SW480 (cell line): Measurements from ENCODE around the gene SRRM4.

ENCODE experiments used
- DNase-seq: peaks from one replicate; pipeline ENCODE4 v3.0.0-alpha.2; 2016; ENCODE audit warnings: low spot score

Gene SRRM4

DNA sequence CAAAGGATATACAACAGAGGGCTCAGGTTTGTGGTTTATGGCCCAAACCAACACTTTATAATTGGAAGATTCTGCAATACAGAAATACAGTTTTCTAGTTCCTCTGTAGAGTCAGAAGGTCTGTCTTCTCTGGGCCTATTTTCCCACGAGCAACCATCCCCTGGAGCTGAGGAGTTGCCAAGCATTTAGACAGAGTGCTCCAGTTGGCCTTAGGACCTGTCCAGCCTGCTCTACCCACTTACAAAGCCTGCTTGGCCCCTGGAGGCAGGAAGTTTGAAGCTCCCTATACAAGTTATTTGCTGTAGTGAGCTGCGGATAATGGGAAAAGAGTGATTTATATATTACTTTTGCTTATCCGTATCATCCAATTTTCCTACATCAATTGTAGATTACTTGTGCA lies 136.6 kb downstream of the SRRM4 start:
- DNase-seq = no peak

DNA sequence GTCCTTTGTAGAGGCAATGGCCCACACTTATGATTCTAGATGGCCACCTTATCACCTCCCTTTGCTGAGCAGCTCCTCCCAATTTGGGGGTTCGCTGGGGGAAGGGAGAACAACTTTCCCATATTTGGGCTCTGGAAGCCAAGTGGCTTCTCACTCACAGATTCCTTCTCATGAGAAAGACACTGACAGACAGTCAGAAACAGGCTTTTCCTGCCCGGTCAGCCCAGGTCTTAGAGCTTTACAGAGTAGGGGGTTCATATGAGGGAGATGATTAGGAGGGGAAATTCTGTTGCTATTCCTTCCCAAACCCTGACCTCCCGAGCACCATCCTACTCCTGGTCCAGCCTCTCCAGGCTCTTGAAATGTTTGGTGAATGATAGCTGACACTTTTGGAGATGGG lies 137.3 kb downstream of the SRRM4 start:
- no peak for DNase-seq

GRCh38 chr12:119122047-119122446 lies 140.7 kb downstream of the SRRM4 start:
- no peak for DNase-seq

GRCh38 chr12:119122751-119123150 lies 141.4 kb downstream of the SRRM4 start:
- no peak for DNase-seq

DNA sequence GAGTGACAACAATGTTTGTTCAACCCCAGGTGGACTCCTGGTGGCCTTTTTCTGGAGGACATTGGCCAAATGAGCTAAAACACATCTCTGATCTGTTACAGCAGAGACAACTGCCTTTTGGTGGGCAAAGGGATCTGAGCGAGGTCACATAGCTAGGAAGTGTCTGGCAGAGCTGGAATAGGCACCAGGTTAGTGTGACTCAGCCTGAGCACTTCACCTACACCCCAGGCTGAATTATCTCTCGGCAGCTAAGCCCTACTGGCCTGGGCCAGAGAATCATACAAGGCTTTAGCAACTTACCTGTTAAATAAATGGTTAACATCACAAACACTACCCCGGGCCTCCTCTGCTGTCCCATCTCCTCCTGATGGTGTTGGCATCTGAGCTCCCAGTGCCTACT lies 147.2 kb downstream of the SRRM4 start:
- no peak for DNase-seq

DNA sequence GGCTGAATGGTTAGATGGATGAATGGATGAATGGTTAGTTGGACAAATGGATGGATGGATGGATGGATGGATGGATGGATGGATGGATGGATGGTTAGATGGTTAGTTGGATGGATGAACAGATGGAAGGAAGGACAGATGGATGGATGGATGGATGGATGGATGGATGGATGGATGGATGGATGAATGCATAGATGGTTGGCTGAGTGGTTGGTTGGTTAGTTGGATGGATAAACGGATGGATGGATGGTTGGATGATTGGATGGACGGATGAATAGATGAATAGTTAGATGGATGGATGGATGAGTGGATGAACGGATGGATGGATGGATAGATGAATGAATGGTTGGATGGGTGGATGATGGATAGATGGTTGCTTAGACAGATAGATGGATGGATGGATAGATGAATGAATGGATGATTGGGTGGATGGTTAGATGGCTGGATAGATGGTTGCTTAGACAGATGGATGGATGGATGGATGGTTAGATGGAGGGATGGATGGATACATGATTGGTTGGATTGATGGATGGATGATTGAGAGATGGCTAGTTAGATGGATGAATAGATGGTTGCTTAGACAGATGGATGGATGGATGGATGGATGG lies 148.6 kb downstream of the SRRM4 start:
- no peak for DNase-seq

DNA sequence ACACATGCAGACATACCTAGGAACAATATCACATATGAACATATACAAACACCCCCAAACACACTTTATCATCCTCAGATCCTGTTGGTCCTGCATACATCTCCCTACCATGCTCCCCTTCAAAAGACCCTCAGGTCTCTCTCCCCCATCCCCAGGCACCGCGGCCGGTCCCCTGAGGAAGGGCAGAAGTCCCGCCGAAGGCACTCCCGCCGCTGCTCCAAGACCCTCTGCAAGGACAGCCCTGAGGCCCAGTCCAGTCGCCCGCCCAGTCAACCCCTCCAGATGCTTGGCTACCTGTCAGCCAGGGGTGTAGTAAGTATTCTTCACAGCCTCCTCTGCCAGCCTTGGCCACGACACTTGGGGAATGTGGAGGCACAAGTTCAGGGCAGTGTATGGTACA lies 149.2 kb downstream of the SRRM4 start:
- DNase-seq = no peak

DNA sequence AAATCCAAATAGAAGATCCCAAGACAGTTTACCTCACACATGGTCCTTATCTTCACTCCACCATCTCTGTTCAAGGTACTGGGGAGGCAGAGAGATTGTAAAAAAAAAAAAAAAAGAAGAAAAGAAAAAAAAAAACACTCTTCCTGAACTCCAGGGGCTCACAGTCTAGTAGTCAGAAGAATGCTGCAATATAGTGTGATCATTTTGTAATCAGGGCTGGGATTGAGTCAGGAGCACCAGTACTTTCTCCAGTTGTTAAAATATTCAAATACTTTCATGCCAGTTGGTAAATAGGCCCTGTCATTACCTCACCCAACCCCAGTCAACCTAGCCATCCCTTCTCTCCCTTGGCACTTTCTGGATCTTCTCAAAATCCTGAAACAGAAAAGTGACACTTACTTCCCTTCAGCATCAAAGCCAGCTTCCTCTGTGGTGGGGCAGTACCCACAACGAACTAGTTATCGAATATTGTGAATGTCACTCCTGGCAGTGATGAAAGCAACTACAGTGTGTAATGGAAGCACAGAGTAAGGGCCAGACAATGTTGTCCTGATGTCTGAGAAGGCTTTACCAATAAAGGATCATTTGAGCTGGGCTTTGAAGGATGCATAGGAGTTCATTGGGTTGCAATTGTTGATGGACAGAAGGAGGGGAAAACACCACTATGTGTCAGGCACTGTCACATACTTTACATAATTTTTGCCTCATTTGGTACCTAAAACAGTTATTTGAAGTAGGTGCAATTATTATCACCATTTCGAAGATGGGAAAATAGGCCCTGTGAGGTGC lies 153.1 kb downstream of the SRRM4 start:
- DNase-seq = no peak

DNA sequence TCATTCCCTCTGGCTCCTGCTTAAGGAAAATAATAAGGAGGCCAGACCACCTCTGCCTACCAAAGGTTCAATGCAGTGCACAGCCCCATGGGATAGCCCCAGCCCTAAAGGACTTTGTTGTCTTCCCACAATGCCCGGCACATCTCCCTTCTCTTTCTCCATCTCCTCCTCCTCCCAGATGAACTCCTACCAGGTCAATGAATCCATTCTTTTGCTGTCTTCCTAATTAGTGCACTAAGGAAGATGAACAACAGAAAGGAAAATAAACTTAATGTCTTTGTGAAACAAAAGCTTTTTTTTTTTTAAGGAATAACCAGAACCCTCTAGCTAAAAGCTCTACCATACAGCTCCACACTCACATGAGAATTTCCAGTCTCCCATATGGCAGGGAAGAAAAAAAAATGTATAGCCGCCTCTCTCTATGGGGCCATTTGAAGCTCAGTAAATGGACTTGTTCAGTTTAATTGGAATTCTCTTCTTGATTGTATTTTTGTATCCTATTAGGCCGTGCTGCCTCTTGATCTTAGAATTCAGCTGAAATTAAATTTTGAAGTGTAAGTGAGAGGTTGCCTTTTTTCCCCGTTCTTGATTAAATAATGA lies 155.6 kb downstream of the SRRM4 start:
- DNase-seq = no peak

DNA sequence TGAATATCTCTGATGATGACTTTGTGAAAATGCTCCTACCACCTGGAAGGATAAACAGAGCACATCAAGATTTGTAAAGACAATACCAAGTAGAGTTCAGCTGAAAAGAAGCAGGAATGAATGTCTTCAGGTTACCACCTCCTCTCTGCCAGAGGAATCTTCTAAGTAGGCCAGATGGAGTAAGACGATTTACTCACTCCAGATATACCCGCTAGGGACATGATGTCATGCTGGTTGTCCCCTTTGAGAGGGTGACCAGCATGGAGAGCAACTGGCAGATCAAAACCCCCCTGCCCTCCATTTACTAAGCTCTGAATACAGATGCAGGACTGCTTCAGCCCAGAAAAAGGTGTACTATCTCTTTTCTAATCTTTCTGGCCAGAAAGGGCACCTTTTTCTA lies 158.1 kb downstream of the SRRM4 start:
- DNase-seq = no peak

DNA sequence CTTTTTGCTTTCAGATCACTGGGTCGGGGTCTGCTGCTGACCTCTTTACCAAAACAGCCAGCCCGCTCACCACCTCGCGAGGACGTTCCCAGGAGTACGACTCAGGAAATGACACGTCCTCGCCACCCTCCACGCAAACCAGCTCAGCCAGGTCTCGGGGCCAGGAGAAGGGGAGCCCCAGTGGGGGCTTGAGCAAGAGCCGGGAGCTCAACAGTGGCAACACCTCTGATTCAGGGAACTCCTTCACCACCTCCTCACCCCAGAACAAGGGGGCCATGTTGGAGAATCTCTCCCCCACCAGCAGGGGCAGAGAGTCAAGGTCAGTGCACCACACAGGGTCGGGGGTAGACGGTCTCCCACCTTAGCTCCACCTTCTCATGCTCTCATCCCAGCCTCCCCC lies 164.0 kb downstream of the SRRM4 start:
- DNase-seq = no peak

DNA sequence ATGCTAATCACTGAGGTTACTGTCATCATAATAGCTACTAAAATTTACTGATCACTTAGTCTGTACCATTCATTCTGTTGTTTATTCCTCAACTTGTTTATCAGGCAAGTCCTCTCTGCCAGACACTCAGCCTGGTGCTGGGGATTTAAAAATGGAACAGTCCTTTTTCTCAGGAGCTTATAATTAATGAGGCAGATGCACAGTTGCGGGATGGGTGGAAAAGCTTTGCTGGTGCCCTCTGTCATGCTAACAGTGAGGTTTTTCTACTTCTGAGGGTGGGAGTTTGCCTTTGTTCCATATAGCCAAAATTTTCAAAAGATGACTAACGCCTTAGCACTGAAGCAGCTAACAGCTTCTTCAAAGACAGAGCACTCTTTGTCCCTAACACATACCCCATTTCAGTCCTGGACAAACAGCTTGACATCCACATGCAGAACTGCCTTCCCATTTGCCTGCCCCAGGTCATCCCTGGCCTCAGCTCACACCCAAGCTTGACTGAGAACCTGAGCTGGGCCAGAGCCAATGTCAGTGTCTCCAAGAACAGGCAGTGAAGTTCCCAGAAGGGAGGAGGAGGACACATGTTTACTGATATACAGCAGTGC lies 166.6 kb downstream of the SRRM4 start:
- peak; percentile 34 for DNase-seq

GRCh38 chr12:119149270-119149669 lies 167.9 kb downstream of the SRRM4 start:
- DNase-seq = no peak

DNA sequence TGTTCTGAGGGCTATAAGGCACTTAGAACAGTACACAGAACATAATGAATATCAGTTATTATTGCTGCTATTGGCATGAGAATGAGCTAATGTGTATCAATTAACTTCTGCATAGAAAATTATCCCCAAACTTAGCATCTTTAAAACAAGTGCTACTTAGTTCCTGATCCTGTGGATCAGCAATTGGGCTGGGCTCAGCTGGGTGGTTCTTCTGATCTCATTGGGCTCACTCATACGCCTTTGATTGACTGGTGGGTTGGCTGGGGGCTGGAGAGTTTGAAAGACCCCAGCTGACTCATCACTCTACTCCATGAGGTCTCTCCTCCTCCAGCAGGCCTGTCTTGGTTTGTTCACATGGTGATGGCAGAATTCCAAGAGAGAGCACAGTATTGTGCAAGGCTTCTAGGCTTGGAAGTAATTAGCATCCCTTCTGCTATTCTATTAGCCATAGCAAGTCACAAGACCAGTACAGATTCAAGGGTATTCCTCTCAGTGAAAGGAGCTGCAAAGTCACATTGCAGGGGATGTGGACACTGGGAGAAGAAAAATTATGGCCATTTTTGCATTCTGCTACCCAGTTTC lies 170.2 kb downstream of the SRRM4 start:
- no peak for DNase-seq

DNA sequence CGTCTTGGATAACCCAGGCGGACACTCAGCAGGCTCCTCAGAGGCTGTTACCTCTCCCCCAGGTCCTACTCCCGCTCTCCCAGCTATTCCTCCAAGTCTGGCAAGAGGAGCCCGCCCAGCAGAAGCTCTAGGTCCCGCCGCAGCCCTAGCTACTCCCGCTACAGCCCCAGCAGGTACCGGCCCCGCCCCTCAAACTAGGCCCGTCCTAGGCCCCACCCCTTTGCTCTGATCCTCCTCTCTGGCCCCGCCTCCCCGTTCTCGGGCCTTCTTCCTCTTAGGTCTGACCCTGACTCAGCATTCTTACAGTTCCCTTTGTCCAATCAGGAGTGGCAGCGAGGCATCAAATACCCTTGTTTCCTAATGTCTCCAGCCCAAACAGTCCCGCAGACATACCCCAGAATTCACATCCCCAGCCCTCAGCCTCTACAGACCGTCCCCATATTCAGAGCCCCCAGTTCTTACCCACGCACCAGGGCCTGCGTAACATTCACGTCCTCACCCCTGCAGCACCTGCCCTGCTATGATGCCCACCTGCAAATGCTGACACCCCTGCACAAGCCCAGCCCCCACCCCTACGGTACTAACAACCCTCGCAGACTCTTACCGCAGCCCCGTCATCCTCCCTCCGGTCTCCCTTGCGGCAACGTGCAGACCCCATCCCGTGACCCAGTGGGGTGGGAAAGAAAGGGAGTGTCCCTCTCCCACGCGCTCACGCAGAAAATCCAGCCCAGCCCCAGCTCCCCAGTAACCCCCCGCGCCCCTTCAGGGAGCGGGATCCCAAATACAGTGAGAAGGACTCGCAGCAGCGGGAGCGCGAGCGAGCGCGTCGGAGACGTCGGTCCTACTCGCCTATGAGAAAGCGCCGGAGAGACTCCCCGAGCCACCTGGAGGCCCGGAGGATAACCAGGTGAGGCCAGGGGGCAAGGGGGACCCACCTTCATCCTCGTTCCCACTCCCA lies 172.4 kb downstream of the SRRM4 start:
- peak; percentile 38 for DNase-seq

GRCh38 chr12:119154435-119154818 lies 173.1 kb downstream of the SRRM4 start:
- DNase-seq = no peak

DNA sequence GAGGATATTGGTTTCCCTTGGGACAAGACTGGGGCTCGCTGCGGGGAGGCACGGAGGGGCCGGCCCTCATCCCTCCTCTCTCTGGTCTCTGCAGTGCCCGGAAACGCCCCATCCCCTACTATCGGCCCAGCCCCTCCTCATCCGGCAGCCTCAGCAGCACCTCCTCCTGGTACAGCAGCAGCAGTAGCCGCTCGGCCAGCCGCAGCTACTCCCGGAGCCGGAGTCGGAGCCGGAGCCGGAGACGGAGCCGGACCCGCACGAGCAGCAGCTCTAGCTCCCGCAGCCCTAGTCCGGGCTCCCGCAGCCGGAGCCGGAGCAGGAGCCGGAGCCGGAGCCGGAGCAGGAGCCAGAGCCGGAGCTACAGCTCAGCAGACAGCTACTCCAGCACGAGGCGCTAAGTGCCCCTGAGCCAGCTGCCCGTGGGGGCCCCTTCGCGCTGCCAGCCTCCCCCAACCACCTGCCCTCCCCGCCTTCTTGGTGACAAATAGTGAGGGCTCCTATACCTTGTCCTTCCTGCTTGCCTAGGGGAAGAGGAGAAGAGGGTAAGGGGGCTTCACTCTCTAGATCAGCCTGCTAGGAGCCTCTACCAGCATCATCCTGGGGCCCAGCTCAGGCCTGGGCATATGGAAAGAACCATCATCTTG lies 175.2 kb downstream of the SRRM4 start:
- DNase-seq = no peak

DNA sequence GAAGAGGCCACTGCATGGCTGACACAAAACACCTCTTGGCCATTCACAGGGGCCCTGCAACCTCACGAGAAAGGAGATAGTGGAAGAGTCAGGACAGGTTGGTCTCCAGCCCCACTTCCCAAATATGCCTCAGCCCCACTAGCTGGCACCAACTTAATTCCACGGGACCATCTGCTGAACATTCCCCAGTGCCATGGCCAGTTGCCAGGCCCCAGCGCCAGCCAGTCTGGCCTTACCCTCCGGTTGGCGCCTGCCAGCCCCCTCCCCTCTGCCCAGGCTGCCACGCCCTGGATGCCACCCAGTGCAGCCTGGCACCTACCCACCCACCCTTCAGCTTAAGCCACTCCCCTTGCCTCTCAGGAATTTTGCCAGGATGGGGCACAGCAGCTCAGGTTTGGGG lies 176.2 kb downstream of the SRRM4 start:
- no peak for DNase-seq

GRCh38 chr12:119157978-119158377 lies 176.6 kb downstream of the SRRM4 start:
- no peak for DNase-seq

GRCh38 chr12:119158402-119158801 lies 177.1 kb downstream of the SRRM4 start:
- DNase-seq = no peak

- no peak for DNase-seq
Measured at GRCh38 chr12:119159844-119160243, 178.5 kb downstream of the SRRM4 start.
